ENCODE data around the gene PDLIM7. TPM values are rescaled to one million over a fixed set of nuclear protein-coding genes. Genes with fewer than 3 reads are reported as not detected.

PDLIM7 gene
- total and polyA plus RNA-seq, 2 of the 4 experiments (the other 2 are of a cell fraction), result 70.4 to 534 TPM

- H3K79me1 ChIP-seq (ENCODE audit: low read depth in 1 of 2, low read length in 2 of 2), result peaks cover 32 to 82% of the 10 kb centered on the region in 2 experiments
- H3K4me1 ChIP-seq (ENCODE audit: control insufficient read depth, insufficient read depth, low read length), result peaks cover 34% of the 10 kb centered on the region
- ATAC-seq (ENCODE audit: low read depth) (no peak), DNase-seq (no peak)
- no peak overlapping the region for H2BK120ac ChIP-seq (ENCODE audit: low read depth, low read length)
- no peak overlapping the region for H4K8ac ChIP-seq (ENCODE audit: low read depth in 2 of 2, low read length in 2 of 2)
- no peak overlapping the region for H3K4me3 ChIP-seq (ENCODE audit: insufficient read depth, low read depth, low read length)
- CTCF ChIA-PET, result interaction anchor here (1.7 kb wide), 1 partner anchor 10 kb away, joined by 5 read pairs; no protein-coding TSS in a partner anchor
- H3K27ac ChIP-seq (ENCODE audit: insufficient read depth, low read length), result no peak overlapping the region
- H4K5ac ChIP-seq (ENCODE audit: low read depth, low read length), result no peak overlapping the region
- POLR2A ChIA-PET (ENCODE audit: unreplicated experiment), result no interaction called here
- no peak overlapping the region for H3K18ac ChIP-seq (ENCODE audit: low read depth, low read length)
- H3K23ac ChIP-seq (ENCODE audit: low read depth, low read length), result no peak overlapping the region
- peaks cover 35% of the 10 kb centered on the region for H3K9me1 ChIP-seq (ENCODE audit: insufficient read depth, low read length)
- no peak overlapping the region for H2BK20ac ChIP-seq (ENCODE audit: low read depth, low read length)
- no peaks in the 10 kb centered on the region for H3K9me3 ChIP-seq (ENCODE audit: control insufficient read depth, insufficient read depth, low read length)
- H3K14ac ChIP-seq (replicated peaks; ENCODE audit: low read depth, low read length), result no peak overlapping the region
- H3K4ac ChIP-seq (ENCODE audit: low read depth, low read length), result no peak overlapping the region
- H3K56ac ChIP-seq (ENCODE audit: extremely low read depth, insufficient read depth, low read length), result no peak overlapping the region
- no peak overlapping the region for H2BK15ac ChIP-seq (ENCODE audit: low read depth, low read length)
- intact Hi-C loops (cut with micrococcal nuclease) (no loop called here), in situ Hi-C loops (cut with MboI; ENCODE audit: low sequenced_read_pairs) (no loop called here), dilution Hi-C loops (cut with HindIII; ENCODE audit: low sequenced_read_pairs, unreplicated experiment) (no loop called here)
- no peak overlapping the region for H2BK5ac ChIP-seq (ENCODE audit: low read depth, low read length, poor library complexity, severe bottlenecking)
- H4K91ac ChIP-seq (ENCODE audit: insufficient read depth, low read depth, low read length), result no peak overlapping the region
- H2AK9ac ChIP-seq (replicated peaks; ENCODE audit: low read depth, low read length, poor library complexity), result no peak overlapping the region
- BruUV-seq (replicated peaks), result no TSS peak
- H4K20me1 ChIP-seq (ENCODE audit: insufficient read depth, low read length), result peaks cover 77% of the 10 kb centered on the region
- peaks cover 64% of the 10 kb centered on the region for H3K36me3 ChIP-seq (ENCODE audit: control insufficient read depth, insufficient read depth, low read length)
- no peak overlapping the region for H2AFZ ChIP-seq (replicated peaks; ENCODE audit: low read length, poor library complexity)
- no peak overlapping the region for H3K9ac ChIP-seq (ENCODE audit: low read depth, low read length)
- H3K4me2 ChIP-seq (ENCODE audit: low read depth, low read length), result no peak overlapping the region
- no peak overlapping the region for H2AK5ac ChIP-seq (ENCODE audit: low read depth, low read length)
- WGBS, 2 experiments (ENCODE audit: extremely low coverage in 2 of 2, insufficient read length in 1 of 2), result 94% methylated on average over 20 of the region's 25 CpGs; no CpG with 5 or more reads in 1 of the 2 experiments
- H3K27me3 ChIP-seq (ENCODE audit: control insufficient read depth, insufficient read depth, low read length), result no peaks in the 10 kb centered on the region
- no peak for TF ChIP-seq RCOR1 (IDR thresholded peaks at IDR 0.05; ENCODE audit: insufficient replicate concordance, low read length)
- TF ChIP-seq SMC3 (IDR thresholded peaks at IDR 0.05; ENCODE audit: low read depth, low read length), result no peak
- TF ChIP-seq POLR2A (IDR thresholded peaks at IDR 0.05; ENCODE audit: low read depth, low read length), result no peak
- TF ChIP-seq CTCF (conservative IDR thresholded peaks at IDR 0.05; ENCODE audit: low read depth, low read length), result no peak
- no peak for TF ChIP-seq MAFK (IDR thresholded peaks at IDR 0.05; ENCODE audit: low read depth, low read length)
- TF ChIP-seq ELK1 (IDR thresholded peaks at IDR 0.05; ENCODE audit: borderline replicate concordance, low read depth, low read length), result no peak
- TF ChIP-seq NFE2L2 (IDR thresholded peaks at IDR 0.05; ENCODE audit: low read depth, low read length), result no peak
- no peak for TF ChIP-seq MXI1 (IDR thresholded peaks at IDR 0.05; ENCODE audit: borderline replicate concordance, low read depth, low read length)
- TF ChIP-seq RAD21 (IDR thresholded peaks at IDR 0.05; ENCODE audit: low read length), result no peak
- TF ChIP-seq, protein P1, sequence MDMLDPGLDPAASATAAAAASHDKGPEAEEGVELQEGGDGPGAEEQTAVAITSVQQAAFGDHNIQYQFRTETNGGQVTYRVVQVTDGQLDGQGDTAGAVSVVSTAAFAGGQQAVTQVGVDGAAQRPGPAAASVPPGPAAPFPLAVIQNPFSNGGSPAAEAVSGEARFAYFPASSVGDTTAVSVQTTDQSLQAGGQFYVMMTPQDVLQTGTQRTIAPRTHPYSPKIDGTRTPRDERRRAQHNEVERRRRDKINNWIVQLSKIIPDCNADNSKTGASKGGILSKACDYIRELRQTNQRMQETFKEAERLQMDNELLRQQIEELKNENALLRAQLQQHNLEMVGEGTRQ (IDR thresholded peaks at IDR 0.05; ENCODE audit: low read depth, low read length), result no peak
- no peak for TF ChIP-seq CHD1 (IDR thresholded peaks at IDR 0.05; ENCODE audit: low read depth, low read length)
Measured at GRCh38 chr5:177466861-177467260, 30.5 kb downstream of the PDLIM7 start.

Measured in IMR-90 (cell line).